HepG2 (cell line): ENCODE measurements around the gene SLC4A11. TPM values are rescaled to one million over a fixed set of nuclear protein-coding genes. Genes with fewer than 3 reads are reported as not detected.

Experiments
- CEBPB ChIP-seq: IDR thresholded peaks from 2 replicates; pipeline ENCODE4 v1.6.1; 2011; ENCODE audit warnings: low read depth, low read length, improper control_type of control experiment, borderline replicate concordance
- CREB1 ChIP-seq, 2 experiments: fragments of 450-650 bp in 1 of 2; IDR thresholded peaks; 2 replicates each; pipeline ENCODE4 v1.6.1; 2016 to 2017; ENCODE audit warnings: control low read depth in 1 of 2, mild to moderate bottlenecking in 1 of 2, missing compliant biosample characterization in 1 of 2, missing genetic modification characterization in 1 of 2
- DBP ChIP-seq: sonication (generic); formaldehyde crosslinking; IDR thresholded peaks from 2 replicates; pipeline ENCODE4 v1.4.0; 2020; ENCODE audit warnings: missing genetic modification reagents; ENCODE audit errors: not compliant biosample characterization
- EED ChIP-seq: sonication (generic); formaldehyde crosslinking; IDR thresholded peaks from 2 replicates; pipeline ENCODE4 v1.5.0; 2020; ENCODE audit warnings: mild to moderate bottlenecking, missing genetic modification reagents
- FOSL1 ChIP-seq: sonication (generic); formaldehyde crosslinking; IDR thresholded peaks from 2 replicates; pipeline ENCODE4 v1.9.0; 2021; ENCODE audit warnings: missing genetic modification reagents, borderline replicate concordance
- GABPA ChIP-seq, 2 experiments: IDR thresholded peaks; 2 replicates each; pipeline ENCODE4 v1.6.1; 2011 to 2016; ENCODE audit warnings: low read depth in 2 of 2, low read length in 1 of 2, missing biosample characterization in 1 of 2, missing genetic modification characterization in 1 of 2
- PHB2 ChIP-seq: fragments of 450-650 bp; IDR thresholded peaks from 2 replicates; pipeline ENCODE4 v1.6.1; 2018; ENCODE audit not compliant: partially characterized antibody
- SRSF4 ChIP-seq: fragments of 200-400 bp; formaldehyde crosslinking; IDR thresholded peaks from one replicate; pipeline ENCODE4 v1.6.1; 2018; ENCODE audit warnings: mild to moderate bottlenecking, low read depth, low read length, moderate library complexity; ENCODE audit not compliant: poor library complexity, severe bottlenecking
- U2AF1 ChIP-seq: fragments of 200-400 bp; formaldehyde crosslinking; optimal IDR thresholded peaks from 2 replicates; pipeline ENCODE3; 2017; ENCODE audit warnings: mild to moderate bottlenecking, low read depth, low read length
- ZBTB38 ChIP-seq: sonication (generic); formaldehyde crosslinking; IDR thresholded peaks from 2 replicates; pipeline ENCODE4 v1.5.1; 2020; ENCODE audit warnings: mild to moderate bottlenecking, missing genetic modification reagents
- ZFP36L1 ChIP-seq: sonication (generic); formaldehyde crosslinking; IDR thresholded peaks from 2 replicates; pipeline ENCODE4 v1.8.0; 2022; ENCODE audit warnings: mild to moderate bottlenecking, missing genetic modification reagents, moderate library complexity
- ZNF207 ChIP-seq: fragments of 450-650 bp; IDR thresholded peaks from 2 replicates; pipeline ENCODE4 v1.6.1; 2016; ENCODE audit warnings: antibody characterized with exemption, borderline replicate concordance
- ZNF318 ChIP-seq: sonication (generic); formaldehyde crosslinking; IDR thresholded peaks from 2 replicates; pipeline ENCODE4 v1.4.0; 2020; ENCODE audit warnings: mild to moderate bottlenecking, missing genetic modification reagents
- ZNF550 ChIP-seq: sonication (generic); formaldehyde crosslinking; IDR thresholded peaks from 2 replicates; pipeline ENCODE4 v1.4.0; 2020; ENCODE audit warnings: mild to moderate bottlenecking, missing genetic modification reagents, borderline replicate concordance
- ZNF670 ChIP-seq: sonication (generic); formaldehyde crosslinking; IDR thresholded peaks from 2 replicates; pipeline ENCODE4 v1.8.0; 2022; ENCODE audit warnings: mild to moderate bottlenecking, missing genetic modification reagents, borderline replicate concordance
- ZNF672 ChIP-seq: sonication (generic); formaldehyde crosslinking; IDR thresholded peaks from 2 replicates; pipeline ENCODE4 v1.8.1; 2022; ENCODE audit warnings: missing genetic modification reagents
- ZNF691 ChIP-seq: sonication (generic); formaldehyde crosslinking; IDR thresholded peaks from 2 replicates; pipeline ENCODE4 v1.4.0; 2020; ENCODE audit warnings: missing genetic modification reagents, low read depth, mild to moderate bottlenecking, borderline replicate concordance
- ZNF737 ChIP-seq: sonication (generic); formaldehyde crosslinking; IDR thresholded peaks from 2 replicates; pipeline ENCODE4 v1.5.0; 2020; ENCODE audit warnings: missing genetic modification reagents, mild to moderate bottlenecking, borderline replicate concordance
- ZNF75D ChIP-seq: sonication (generic); formaldehyde crosslinking; IDR thresholded peaks from 2 replicates; pipeline ENCODE4 v1.8.1; 2023; ENCODE audit warnings: missing genetic modification reagents, mild to moderate bottlenecking, borderline replicate concordance
- polyA plus RNA-seq, 8 experiments: library from polyadenylated mRNA; depleted of rRNA in 3 of 8; stranded (reverse) in 7 of 8; unstranded in 1 of 8; fragments of >200 nt; fragmentation: Illumina TruSeq in 4 of 8; extraction: Trizol in 4 of 8; gene quantifications; 2 replicates each; pipeline versions ENCODE4 v1.2.1 to v1.2.3, GENCODE V29; 2011 to 2016; ENCODE audit warnings: low read depth in 4 of 8, missing spikeins in 1 of 8, mixed read lengths in 1 of 8; ENCODE audit not compliant: insufficient read depth in 1 of 8
- total RNA-seq, 5 experiments: library from RNA; depleted of rRNA; stranded (reverse); fragments of >200 nt; fragmentation: Illumina TruSeq; extraction: Trizol; gene quantifications; 2 replicates each; pipeline ENCODE4 v1.2.3, GENCODE V29; 2016; ENCODE audit warnings: low read depth in 1 of 5

The SLC4A11 gene
- total and polyA plus RNA-seq, 2 of the 13 experiments (the other 11 are each of a cell fraction or from before 2014, with no cell fraction given), result 3.9 to 27.0 TPM

- TF ChIP-seq ZNF318, result 0 out of 2 replicates have a peak, but pooled peaks have one; percentile 54
- TF ChIP-seq ZNF672 (CRISPR knock-in tag), result no peak
- peak; percentile 19; the same call in 1 of the 2 replicates for TF ChIP-seq CEBPB
- no peak; the same call in 1 of the 2 replicates for TF ChIP-seq ZNF737 (CRISPR knock-in tag)
- no peak for TF ChIP-seq ZNF75D (CRISPR knock-in tag)
- peak; percentile 95 for TF ChIP-seq ZNF691 (CRISPR knock-in tag)
- no peak for TF ChIP-seq ZNF550
- no peak for TF ChIP-seq DBP (CRISPR knock-in tag)
- TF ChIP-seq ZNF207, result no peak
- peak; percentile 99 for TF ChIP-seq ZBTB38 (CRISPR knock-in tag)
- no peak for TF ChIP-seq FOSL1 (CRISPR knock-in tag)
- no peak for TF ChIP-seq ZFP36L1 (CRISPR knock-in tag)
- no peak for TF ChIP-seq CREB1 (IDR thresholded peaks at IDR 0.05)
- no peak for TF ChIP-seq CREB1 (CRISPR knock-in tag; IDR thresholded peaks at IDR 0.05)
- peak; percentile 88; the same call in 1 of the 2 replicates for TF ChIP-seq ZNF670 (CRISPR knock-in tag)
- no peak for TF ChIP-seq U2AF1
- no peak for TF ChIP-seq GABPA (IDR thresholded peaks at IDR 0.05; ENCODE audit: low read depth, low read length)
- TF ChIP-seq GABPA (CRISPR knock-in tag; IDR thresholded peaks at IDR 0.05; ENCODE audit: low read depth), result 0 out of 2 replicates have a peak, but pooled peaks have one; percentile 29
- no peak for TF ChIP-seq PHB2
- no peak for TF ChIP-seq SRSF4
- 0 out of 2 replicates have a peak, but pooled peaks have one; percentile 64 for TF ChIP-seq EED
Observed at GRCh38 chr20:3231889-3232588, 7.0 kb downstream of the SLC4A11 start (continued).
